ENCODE results near the gene CDV3.

DNA sequence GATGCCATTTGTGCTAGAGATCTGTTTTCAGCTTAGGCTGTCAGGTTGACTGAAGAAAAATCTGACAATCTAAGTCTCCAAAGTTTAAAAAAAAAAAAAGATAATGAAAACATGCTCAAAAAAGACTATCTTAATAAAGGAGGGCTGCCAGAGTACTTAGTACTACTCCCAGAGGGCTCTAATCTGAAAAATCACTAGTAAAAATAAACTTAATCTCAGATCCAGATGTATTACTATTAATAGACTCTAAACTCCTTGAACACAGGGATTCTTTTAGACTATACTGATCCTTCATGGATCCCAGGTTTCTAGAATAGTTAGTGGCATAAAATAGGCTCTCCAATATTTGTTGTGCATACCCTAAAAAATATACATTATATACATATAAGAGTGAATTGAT is 54.3 kb downstream of the CDV3 start:
- TF ChIP-seq, protein P1, sequence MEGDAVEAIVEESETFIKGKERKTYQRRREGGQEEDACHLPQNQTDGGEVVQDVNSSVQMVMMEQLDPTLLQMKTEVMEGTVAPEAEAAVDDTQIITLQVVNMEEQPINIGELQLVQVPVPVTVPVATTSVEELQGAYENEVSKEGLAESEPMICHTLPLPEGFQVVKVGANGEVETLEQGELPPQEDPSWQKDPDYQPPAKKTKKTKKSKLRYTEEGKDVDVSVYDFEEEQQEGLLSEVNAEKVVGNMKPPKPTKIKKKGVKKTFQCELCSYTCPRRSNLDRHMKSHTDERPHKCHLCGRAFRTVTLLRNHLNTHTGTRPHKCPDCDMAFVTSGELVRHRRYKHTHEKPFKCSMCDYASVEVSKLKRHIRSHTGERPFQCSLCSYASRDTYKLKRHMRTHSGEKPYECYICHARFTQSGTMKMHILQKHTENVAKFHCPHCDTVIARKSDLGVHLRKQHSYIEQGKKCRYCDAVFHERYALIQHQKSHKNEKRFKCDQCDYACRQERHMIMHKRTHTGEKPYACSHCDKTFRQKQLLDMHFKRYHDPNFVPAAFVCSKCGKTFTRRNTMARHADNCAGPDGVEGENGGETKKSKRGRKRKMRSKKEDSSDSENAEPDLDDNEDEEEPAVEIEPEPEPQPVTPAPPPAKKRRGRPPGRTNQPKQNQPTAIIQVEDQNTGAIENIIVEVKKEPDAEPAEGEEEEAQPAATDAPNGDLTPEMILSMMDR (optimal IDR thresholded peaks at IDR 0.05 in 1 of 3, IDR thresholded peaks at IDR 0.05 in 1 of 3, conservative IDR thresholded peaks at IDR 0.05 in 1 of 3; ENCODE audit: extremely low read depth in 1 of 3, insufficient read depth in 2 of 3, low read length in 3 of 3), result no peak
- TF ChIP-seq EZH2 (IDR thresholded peaks at IDR 0.05; ENCODE audit: low read length), result no peak

Data from keratinocyte (primary cell).